ENCODE data around the gene RPL19.

DNA sequence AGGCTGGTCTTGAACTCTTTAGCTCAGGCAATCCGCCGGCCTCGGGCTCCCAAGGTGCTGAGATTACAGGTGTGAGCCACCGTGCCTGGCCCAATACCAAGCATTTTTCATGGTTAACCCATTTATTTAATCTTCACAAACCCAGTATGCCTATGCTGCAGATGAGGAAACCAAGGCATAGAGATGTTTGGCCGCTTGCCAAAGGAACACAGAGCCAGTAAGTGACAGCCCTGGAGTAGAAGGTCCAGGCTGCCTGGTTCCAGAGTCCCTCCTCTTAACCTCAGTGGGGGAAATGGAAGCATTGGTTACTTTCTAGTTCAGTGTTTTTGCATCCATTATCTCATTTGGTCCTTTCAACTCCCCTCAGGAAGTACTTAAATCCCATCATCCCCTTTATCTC is 18.8 kb upstream of the RPL19 start:
- TF ChIP-seq, protein P1, sequence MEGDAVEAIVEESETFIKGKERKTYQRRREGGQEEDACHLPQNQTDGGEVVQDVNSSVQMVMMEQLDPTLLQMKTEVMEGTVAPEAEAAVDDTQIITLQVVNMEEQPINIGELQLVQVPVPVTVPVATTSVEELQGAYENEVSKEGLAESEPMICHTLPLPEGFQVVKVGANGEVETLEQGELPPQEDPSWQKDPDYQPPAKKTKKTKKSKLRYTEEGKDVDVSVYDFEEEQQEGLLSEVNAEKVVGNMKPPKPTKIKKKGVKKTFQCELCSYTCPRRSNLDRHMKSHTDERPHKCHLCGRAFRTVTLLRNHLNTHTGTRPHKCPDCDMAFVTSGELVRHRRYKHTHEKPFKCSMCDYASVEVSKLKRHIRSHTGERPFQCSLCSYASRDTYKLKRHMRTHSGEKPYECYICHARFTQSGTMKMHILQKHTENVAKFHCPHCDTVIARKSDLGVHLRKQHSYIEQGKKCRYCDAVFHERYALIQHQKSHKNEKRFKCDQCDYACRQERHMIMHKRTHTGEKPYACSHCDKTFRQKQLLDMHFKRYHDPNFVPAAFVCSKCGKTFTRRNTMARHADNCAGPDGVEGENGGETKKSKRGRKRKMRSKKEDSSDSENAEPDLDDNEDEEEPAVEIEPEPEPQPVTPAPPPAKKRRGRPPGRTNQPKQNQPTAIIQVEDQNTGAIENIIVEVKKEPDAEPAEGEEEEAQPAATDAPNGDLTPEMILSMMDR (IDR thresholded peaks at IDR 0.05; ENCODE audit: poor library complexity): no peak
- no peak for TF ChIP-seq EZH2phosphoT487 (IDR thresholded peaks at IDR 0.05; ENCODE audit: low read depth, severe bottlenecking, unreplicated experiment)
